A204.1 (cell line): Measurements from ENCODE around the gene TTC27.
"Not testable (repeated sequence)": the region's sequence is repeated elsewhere in the genome, so short reads cannot be mapped to it uniquely, and the experiment has no call there.

Source experiments
- FAIRE-seq: peaks from 2 replicates; lab custom pipeline; 2012; peaks lifted over from hg19 to GRCh38; lab: Jason Lieb, UNC

The TTC27 gene

DNA sequence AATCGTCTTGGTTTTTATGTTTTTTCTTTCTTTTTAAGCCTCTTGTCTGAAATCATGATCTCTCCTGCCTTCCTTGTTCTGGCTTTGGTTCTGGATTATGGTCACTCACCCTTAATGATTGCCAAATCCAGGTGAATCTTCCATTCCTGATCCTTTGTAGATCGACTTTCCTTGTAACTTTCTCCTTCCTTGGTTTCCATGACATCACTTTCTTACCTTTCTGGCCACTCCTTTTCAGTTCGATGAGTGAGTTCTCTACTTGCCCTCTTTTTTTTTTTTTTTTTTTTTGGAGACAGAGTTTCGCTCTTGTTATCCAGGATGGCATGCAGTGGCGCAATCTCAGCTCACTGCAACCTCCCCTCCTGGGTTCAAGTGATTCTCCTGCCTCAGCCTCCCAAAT lies 179.8 kb downstream of the TTC27 start:
- no peak for FAIRE-seq

DNA sequence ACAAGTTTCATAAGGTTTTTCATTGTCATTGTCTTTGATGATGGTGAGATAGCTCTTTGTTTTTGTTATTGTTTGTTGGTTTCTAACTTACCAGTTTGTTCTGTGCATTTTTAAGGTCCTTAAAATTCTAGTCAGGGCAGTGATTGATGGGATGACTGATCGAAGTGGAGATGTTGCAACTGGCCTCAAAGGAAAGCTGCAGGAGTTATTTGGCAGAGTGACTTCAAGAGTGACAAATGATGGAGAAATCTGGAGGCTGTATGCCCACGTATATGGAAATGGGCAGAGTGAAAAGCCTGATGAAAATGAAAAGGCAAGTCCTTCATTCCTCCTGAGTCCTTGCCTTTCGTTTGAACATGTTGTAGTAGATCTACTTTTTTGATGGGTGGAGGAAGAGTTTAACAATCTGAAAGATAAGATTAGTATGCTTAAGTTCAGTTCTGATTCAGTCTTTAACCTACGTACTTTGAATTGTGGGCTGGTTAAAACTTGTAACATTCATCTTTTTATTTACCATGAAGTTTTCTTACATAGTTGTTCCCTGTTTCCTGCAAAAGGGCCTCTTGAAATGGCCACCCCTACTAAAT lies 183.2 kb downstream of the TTC27 start:
- no peak for FAIRE-seq

DNA sequence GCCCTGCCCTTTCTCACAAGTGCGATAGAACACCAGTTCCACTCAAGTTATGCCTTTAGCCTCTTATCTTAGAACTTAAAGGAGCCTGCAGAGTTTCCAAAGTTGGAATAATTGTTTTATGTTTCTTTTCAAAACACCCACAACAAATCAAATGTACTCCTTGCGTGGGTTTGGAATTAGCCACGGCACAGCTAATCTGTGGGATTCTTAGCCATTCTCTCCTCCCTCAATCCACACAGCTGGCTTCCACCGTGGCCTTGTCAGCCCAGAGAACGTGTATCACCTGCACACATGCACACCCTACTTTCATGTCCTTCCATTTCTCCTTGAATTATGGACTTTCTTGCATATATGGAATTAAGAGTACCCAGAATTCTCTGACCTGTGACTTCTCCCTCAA lies 183.8 kb downstream of the TTC27 start:
- FAIRE-seq: no peak

DNA sequence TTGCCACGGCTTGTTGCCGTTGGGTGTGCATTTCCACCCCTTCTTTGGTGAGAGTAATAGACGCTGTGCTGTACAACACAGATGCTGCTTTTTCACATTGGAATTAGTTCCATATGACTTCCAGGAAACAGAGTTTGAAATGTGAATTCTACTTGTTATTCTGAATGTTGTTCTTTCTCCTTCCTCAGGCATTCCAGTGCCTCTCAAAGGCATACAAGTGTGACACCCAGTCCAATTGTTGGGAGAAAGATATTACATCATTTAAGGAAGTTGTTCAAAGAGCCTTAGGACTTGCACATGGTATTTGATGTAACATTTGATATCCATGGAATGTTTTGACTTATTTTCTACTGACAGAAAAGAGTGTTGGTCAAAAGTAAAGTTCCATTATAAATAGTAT lies 184.5 kb downstream of the TTC27 start:
- no peak for FAIRE-seq

DNA sequence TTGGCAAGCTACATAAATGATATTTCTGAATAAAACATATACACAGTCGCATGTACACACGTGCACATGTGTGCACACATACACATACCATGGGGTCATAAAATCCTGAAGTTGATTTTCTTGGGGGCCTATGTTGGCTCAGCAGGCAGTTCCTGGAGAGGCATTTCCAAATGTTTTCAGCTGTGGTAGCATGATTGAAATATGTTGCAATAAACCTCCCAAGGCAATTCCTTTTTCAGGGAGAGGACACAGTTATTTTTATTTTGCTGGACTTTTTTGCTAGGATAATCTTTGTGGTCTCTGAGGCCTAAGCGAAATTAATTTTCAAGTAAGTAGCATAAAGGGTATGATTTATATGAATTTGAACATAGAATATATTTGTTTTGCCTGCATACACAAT lies 192.2 kb downstream of the TTC27 start:
- FAIRE-seq: no peak

DNA sequence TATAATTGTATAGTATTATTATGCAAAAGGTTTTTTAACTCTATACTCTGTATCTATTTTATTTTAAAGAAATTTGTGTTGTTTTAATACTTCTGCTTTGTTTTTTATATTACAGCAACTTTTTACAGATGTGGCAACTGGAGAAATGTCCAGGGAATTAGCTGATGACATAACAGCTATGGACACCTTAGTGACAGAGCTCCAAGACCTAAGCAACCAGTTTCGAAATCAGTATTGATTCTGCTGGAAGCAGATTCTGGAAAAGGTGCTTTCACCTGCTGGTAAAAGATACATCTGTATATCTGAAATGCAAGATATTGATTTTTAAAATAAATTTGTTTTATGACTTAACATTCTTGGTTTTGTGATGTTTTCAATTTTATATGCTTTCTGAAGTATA lies 192.9 kb downstream of the TTC27 start:
- FAIRE-seq: no peak

DNA sequence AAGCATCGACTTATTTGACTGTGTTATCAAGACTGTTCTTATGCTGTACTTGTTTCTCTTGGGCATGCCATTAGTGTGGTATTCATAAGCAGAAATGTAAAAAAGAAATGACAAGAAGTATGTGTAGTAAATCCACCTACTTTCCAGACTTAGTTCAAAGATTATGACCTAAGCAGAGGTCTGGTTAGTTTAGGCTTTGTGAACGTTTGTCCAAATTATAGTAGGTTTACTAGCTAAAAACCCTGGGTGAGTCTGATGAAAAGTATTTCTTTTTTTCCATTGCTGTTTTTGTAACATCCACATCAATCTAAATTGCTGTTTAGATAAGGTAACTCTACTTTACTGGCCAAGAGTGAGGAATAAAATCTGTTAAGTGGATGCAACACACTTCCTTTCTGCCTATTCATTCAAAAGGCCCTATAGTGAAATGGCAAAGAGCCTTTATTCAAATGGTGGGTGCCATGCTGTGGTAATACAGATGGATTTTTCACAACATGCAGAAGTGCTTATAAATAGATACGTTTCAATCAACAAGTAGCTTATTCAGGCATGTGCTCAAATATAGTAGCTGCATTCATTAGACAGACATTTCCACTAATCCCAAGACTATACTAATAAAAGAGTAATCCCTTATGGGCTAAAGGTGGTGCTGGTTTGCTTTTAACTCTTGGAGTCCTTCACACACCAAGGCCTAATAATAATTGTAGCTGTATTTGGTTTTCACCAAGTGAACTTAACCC lies 196.4 kb downstream of the TTC27 start:
- no peak for FAIRE-seq

DNA sequence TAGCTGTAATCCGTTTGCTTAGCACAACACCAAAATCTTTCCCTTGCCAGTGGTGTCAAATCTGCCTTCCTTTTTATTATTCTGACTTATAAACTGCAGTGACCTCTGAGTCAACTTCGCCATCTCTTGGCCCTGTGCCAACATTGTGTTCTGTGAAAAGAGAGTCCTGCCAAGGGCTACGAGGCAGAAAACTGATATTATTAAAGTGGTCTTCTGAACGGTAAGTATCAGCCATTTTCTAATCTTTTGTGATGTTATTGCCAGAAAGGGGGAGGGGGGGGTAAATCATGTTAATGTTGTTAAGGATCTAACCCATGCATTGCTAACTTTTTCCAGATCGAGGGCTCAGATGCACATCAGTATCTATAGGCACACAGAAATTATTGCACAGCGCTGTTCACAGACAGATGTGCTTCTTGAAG lies 197.5 kb downstream of the TTC27 start:
- FAIRE-seq: no peak

DNA sequence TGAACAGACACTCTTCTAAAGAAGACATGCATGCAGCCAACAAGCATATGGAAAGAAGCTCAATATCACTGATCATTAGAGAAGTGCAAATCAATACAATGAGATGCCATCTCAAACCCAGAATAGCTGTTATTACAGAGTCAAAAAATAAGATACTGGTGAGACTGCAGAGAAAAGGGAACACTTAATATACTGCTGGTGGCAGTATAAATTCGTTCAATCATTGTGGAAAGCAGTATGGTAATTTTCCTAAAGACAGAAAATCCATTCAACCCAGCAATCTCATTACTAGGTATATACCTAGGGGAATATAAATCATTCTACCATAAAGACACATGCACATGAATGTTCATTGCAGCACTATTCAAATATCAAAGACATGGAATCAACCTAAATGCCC lies 202.3 kb downstream of the TTC27 start:
- no peak for FAIRE-seq

DNA sequence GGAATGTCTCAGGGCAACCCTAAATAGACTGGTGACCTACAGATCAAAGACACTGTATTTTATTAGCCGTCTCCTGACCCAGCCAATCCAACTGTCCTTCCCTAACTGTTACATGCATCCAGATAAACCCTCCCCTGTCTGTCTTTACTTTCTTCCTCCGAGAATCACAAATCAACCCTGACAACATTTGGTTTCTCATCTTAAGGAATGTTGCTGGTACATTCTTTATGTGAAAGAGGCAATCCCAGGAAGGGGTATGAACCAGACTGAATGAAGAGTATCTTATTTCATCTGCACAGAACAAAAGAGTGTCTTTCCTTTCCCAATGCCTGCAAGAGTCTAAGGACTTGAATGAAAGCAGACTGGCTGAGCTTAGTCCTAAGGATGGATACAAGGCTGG lies 205.0 kb downstream of the TTC27 start:
- no peak for FAIRE-seq

DNA sequence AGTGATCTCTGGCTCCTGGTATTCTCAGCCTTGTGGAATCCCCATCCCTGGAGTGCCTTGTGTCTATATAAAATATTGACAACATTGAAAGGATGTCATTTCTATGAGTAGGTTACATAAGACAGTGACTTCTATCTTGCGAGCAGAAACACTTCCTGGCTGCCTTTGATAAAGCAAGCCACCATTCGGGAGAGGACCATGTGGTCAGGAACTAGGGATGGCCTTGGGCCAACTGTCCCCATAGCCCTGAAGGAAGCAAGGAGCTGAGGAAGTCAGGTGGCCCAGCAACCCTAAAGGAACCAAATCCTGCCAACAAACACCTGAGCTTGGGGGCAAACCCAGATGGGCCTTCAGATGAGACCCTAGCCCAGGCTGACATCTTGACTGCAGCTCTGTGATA lies 205.9 kb downstream of the TTC27 start:
- no peak for FAIRE-seq

DNA sequence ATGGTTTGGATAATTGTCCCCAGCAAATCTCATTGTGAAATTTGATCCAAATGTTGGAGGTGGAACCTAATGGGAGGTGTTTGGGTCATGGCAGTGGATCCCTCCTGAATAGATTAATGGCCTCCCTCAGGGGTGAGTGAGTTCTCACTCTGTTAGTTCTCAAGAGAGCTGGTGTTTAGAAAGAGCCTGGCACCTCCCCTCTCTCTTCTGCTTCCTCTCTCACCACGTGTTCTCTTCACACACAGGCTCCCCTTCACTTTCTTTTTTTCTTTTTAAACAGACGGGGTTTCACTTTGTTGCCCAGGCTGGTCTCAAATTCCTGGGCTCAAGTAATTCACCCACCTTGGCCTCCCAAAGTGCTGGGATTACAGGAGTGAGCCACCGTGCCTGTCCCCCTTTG lies 207.3 kb downstream of the TTC27 start:
- no peak for FAIRE-seq

DNA sequence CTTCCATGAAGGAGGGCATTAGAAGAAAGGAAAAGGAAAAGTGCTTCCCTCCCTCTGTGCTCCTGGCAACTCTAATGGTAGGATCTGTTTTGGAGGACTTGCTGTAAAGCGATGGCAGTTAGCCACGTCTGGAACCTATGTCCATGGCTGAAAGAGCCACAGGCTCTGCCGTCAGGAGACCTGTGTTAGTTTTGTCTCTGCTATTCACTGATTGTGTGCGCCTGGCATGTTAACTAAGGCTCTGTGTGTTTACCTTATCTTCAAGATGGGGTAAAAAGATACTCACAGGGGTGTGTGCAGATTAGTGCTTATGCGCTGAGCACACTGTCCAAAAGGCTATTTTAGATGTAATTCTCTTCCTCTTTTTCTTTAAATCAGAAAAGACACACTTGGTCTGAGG lies 209.1 kb downstream of the TTC27 start:
- FAIRE-seq: no peak

DNA sequence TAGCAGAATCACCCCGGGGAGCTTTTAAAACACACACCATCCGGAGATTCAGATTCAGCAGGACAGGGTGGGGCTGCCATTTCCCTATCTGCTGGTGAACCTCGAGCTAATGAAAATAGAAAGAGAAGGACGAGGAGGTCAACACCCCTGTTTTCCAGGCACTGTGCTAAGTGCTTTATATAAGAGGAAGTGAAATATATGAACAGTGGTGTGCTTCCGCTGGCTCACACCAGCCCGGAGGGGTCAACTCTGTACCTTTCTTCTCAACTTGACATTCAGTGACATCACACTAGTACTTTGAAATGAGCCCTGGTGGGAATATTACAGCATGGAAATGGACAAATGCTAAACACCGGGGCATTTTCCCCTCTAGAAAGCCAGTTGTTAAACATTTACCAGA lies 210.6 kb downstream of the TTC27 start:
- FAIRE-seq: no peak

DNA sequence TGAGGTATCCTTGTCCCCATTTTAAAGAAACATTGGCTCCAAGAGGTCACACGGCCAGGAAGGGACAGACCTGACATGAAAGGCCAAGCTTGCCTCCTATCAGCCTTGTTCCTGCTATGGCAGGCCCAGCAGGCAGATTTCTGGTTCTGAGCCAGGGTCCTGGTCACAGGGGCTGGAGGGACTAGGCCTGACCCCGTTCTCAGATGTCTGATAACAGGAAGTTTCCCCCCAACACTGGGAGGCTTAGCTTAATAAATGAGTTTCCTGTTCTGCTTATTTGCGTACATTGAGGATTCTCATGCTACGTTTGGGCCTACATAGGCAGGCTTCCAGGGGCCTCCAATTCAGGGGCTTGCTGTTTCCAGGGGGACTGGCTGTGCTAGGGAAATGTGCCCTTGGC lies 211.1 kb downstream of the TTC27 start:
- FAIRE-seq: no peak

DNA sequence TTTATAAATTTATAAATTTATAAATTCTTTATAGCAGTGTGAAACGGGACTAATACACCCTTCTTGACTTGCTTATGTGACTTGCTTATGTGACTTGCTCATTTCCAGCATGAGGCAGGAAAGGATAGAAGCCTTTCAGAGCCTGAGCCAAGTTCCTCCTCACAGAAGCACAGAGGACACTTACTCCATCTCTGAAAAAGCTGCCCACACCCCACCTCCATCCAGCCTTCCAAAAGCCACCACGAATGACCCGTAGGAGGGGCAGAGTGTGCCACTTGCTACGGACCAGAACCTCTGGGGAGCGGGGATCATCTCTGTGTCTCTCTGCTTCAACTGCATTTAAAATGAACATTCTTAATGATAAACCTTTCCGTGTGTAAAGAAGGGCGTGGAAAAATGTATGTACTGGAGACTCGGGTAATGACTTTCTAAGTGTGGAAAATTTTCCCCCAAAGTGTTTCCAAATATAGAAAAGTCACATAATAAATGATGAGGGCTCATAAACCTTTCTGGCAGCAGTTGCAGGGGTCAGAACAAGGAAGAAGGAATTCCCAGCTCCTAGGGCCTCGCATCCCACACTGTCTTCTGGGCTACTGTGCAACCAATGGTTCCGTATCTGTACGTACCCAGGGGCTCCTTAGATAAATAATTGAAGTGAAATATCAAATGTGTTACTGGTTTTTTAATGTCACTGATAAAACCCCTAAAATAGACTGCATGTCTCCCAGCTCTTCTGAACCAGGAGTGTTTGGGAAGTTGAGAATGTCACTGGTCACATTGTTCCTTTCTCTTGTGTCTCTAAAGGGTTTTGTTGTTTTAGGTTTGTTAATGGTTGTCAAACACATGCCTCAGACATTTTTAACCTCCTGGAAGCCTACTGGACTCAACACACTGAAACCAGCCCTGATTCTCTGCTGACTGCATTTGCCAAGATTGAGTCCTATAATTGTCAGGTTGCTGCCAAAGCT lies 214.4 kb downstream of the TTC27 start:
- no peak for FAIRE-seq

DNA sequence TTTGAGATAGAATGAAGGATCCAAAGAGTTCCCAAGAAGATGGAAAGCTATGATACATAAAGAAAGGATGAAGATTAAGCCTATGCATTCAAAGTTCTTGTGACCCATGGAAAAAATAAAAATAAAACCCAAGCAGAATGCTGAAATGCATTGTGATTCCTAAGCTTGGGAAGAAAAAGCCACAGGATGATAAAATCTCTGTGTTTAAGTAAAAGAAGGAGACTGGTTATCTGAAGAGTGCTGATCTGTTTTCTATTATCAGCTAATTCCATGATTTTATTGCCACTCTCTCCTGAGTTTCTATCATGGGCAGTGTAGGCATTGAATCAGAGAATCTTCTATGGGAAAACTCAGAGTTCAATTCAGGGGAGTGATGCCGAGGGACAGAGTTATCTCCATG lies 215.8 kb downstream of the TTC27 start:
- no peak for FAIRE-seq

DNA sequence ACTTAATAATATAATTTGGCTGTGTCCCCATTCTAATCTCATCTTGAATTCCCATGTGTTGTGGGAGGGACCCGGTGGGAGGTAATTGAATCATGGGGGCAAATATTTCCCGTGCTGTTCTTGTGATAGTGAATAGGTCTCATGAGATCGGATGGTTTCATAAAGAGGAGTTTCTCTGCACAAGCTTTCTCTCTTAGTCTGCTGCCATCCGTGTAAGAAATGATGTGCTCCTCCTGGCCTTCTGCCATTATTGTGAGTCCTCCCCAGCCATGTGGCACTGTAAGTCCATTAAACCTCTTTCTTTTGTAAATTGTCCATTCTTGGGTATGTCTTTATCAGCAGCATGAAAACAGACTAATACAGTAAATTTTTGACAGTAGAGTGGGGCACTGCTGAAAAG lies 216.4 kb downstream of the TTC27 start:
- no peak for FAIRE-seq

DNA sequence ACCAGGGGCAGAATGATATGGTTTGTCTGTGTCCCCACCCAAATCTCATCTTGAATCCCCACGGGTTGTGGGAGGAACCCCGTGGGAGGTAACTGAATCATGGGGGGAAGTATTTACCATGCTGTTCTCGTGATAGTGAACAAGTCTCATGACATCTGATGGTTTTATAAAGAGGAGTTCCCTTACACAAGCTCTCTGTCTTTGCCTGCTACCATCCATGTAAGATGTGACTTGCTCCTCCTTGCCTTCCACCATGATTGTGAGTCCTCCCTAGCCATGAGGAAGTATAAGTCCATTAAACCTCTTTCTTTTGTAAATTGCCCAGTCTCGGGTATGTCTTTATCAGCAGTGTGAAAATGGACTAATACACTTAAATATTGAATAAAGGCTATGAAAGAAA lies 218.4 kb downstream of the TTC27 start:
- FAIRE-seq: not testable (repeated sequence)

DNA sequence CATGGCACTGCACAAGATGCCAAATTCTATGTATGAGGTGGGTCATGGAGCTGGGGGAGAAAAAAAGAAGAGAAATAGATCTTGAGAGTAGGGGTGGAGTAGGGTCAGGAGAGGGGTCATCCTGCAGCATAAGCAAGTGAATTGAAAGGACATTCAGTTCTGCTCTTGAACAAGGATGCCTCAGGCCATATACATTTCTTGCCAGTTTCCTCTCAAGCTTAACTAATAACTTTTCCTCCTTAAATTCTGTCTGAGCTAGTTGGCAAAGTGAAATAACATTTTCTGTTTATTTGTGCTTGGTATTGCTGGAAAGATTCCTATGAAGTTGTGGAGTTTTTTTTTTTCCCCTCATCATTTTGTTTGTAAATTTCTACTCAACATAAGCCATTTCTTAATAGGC lies 219.9 kb downstream of the TTC27 start:
- no peak for FAIRE-seq

DNA sequence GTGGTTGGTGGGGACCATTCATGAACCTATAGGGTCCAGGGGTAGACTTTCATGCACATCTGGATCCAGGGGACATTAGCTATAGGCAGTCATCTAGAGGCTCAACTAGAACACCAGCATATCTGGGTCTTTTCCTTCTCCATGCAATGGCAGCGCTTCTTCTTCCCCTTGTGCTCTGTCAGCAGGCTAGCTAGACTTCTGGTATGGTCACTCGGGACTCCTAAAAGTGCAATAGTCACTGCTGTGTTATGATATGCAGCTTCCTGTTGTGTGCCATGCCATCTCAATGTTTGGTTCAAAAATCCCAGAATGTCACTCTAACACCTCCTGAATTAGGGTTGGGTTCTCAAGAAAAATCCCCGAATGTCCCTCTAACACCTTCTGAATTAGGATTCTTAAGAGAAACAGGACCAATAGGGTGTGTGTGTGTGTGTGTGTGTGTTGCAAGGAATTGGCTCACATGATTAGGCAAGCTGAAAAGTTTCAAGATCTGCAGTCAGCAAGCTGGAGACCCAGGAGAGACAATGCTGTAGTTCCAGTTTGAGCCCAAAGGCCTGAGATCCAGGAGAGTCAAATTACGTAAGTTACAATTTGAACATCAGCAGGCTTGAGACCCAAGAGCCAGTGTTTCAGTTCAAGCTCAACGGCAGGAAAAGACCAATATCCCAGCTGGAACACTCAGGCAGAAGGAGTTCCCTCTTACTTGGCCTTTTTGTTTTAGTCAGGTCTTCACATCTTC lies 221.8 kb downstream of the TTC27 start:
- no peak for FAIRE-seq

DNA sequence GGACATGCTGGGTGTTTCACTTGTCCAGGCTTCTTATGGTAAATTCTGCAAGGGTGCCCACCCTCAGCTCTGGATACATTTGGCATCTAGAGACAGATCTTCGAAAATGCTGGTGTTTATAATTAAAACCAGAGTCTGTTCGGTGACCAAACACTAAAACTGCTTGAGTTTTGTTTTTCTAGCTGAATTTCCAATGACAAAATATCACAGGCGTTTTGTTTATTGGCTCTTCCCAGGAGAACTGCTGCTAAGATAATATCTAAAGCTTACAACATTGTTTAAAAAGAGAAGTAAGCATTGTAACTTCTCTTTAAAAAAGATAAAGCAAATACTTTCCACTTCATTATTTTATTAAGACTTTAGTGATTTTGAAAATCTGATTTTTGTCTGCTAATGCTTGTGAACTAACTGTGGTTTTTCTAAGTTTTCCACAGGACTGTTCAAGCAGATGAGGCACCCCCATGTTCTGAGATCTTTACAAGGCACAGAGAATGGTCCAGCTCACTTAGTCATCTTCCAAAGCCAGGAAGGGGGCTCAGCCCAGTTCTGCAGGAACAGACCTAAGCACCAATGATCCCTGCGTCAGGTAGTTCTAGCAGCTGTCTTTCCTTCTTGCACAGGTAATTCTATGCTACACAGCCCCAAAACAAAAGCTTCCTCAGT lies 224.1 kb downstream of the TTC27 start:
- no peak for FAIRE-seq
